HG02798 (cell line): ENCODE data around the gene SH3PXD2B.
"Not testable (repeated sequence)": the region's sequence is repeated elsewhere in the genome, so short reads cannot be mapped to it uniquely, and the experiment has no call there.

ENCODE experiments used
- ATAC-seq: cut with Tn5 transposase; IDR thresholded peaks from one replicate; pipeline ENCODE4 v1.9.1; 2021; ENCODE audit warnings: mild to moderate bottlenecking; ENCODE audit not compliant: unreplicated experiment, poor library complexity

Gene SH3PXD2B

GRCh38 chr5:172379481-172379880 lies 74.8 kb downstream of the SH3PXD2B start:
- no peak for ATAC-seq

- no peak for ATAC-seq
Measured at GRCh38 chr5:172377856-172378255, 76.5 kb downstream of the SH3PXD2B start.

GRCh38 chr5:172377438-172377837 lies 76.9 kb downstream of the SH3PXD2B start:
- ATAC-seq = no peak

- ATAC-seq = no peak
Measured at GRCh38 chr5:172374783-172375182, 79.5 kb downstream of the SH3PXD2B start.

- no peak for ATAC-seq
Measured at GRCh38 chr5:172373680-172374079, 80.6 kb downstream of the SH3PXD2B start.

- no peak for ATAC-seq
Measured at GRCh38 chr5:172371684-172372083, 82.6 kb downstream of the SH3PXD2B start.

- no peak for ATAC-seq
Measured at GRCh38 chr5:172370648-172371545, 83.4 kb downstream of the SH3PXD2B start.

- ATAC-seq = no peak
Measured at GRCh38 chr5:172370237-172370640, 84.1 kb downstream of the SH3PXD2B start.

GRCh38 chr5:172368699-172369098 lies 85.6 kb downstream of the SH3PXD2B start:
- not testable (repeated sequence) for ATAC-seq

GRCh38 chr5:172365948-172366608 lies 88.2 kb downstream of the SH3PXD2B start:
- ATAC-seq = no peak

- no peak for ATAC-seq
Measured at GRCh38 chr5:172364773-172365172, 89.6 kb downstream of the SH3PXD2B start.

- ATAC-seq = no peak
Measured at GRCh38 chr5:172362755-172363154, 91.6 kb downstream of the SH3PXD2B start.

- ATAC-seq = no peak
Measured at GRCh38 chr5:172361566-172362238, 92.6 kb downstream of the SH3PXD2B start.

- ATAC-seq = no peak
Measured at GRCh38 chr5:172358345-172358744, 96.0 kb downstream of the SH3PXD2B start.

GRCh38 chr5:172356527-172356926 lies 97.8 kb downstream of the SH3PXD2B start:
- ATAC-seq = no peak

GRCh38 chr5:172356047-172356446 lies 98.3 kb downstream of the SH3PXD2B start:
- no peak for ATAC-seq

GRCh38 chr5:172353846-172354245 lies 100.5 kb downstream of the SH3PXD2B start:
- no peak for ATAC-seq

- ATAC-seq = no peak
Measured at GRCh38 chr5:172353271-172353812, 101.0 kb downstream of the SH3PXD2B start.

GRCh38 chr5:172352526-172352925 lies 101.8 kb downstream of the SH3PXD2B start:
- ATAC-seq = not testable (repeated sequence)

- no peak for ATAC-seq
Measured at GRCh38 chr5:172351240-172351778, 103.0 kb downstream of the SH3PXD2B start.
